Measurements from ENCODE around the gene COX7C.
"Not testable (repeated sequence)": the region's sequence is repeated elsewhere in the genome, so short reads cannot be mapped to it uniquely, and the experiment has no call there.

COX7C gene

DNA sequence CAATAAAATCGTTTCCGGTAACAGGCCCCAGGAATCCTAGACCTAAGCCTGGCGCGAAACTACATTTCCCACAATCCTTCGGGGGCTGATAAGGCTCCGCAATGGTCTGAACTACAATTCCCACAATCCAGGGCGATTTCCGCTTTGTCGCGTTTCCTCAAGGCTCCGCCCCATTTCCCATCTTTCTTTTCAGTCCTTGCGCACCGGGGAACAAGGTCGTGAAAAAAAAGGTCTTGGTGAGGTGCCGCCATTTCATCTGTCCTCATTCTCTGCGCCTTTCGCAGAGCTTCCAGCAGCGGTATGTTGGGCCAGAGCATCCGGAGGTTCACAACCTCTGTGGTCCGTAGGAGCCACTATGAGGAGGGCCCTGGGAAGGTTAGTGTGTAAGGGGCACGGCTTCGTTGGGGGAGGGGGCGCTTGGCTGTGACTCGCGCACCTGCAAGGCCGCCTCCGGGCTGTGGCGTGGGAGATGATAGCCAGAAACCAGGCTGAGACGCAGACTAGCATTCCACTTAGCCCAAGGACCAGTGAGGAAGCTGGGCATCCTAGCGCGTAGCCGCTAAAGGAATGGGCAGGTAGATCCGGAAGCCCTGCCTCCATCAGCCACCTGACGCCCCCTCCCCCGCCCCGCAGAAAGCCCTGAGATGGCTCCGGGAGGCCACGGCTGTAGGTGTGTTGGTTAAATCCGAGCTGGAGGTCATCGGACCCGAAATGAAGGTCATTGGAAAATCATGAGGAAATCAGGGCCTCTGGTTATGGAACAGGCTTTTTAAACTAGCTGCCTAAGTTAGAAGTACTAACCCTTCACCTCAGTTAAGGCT is at the start of gene COX7C:
COX7C (plus strand) TSS at position 186 of the 821 bp plus-strand sequence; CDS start at position 301, 115 bp downstream.
- peak; percentile 87 for DNase-seq (ENCODE audit: extremely low read depth, low read depth)
- TF ChIP-seq CTCF (IDR thresholded peaks at IDR 0.05; ENCODE audit: low read depth, low read length), result no peak

DNA sequence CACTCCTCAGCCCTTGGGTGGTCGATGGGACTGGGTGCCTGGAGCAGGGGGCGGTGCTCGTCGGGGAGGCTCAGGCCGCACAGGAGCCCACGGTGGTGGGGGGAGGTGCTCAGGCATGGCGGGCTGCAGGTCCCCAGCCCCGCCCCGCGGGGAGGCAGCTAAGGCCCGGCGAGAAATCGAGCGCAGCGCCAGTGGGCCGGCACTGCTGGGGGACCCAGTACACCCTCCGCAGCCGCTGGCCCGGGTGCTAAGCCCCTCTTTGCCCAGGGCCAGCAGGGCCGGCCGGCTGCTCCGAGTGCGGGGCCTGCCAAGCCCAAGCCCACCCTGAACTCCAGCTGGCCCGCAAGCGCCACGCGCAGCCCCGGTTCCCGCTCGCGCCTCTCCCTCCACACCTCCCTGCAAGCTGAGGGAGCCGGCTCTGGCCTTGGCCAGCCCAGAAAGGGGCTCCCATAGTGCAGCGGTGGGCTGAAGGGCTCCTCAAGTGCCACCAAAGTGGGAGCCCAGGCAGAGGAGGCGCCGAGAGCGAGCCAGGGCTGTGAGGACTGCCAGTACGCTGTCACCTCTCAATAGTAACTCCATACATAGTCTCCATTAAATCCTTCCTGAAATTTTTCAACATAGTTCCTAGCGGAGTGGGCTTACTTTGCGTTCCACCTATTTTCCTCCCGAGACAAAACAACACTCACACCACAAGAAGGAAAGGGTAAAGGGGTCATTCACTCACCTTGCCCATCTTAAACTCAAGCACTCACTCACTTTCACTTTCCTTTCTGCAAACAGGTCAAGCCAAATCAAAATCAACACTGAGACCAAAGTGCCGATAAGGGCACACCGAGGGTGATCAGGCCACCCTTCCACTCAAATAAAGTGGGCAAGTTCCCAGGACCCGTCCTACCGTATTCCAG is 48.0 kb upstream of the COX7C start:
- not testable (repeated sequence) for DNase-seq (ENCODE audit: extremely low read depth, low read depth)

GRCh38 chr5:86570427-86571083 is 47.2 kb upstream of the COX7C start:
- DNase-seq (ENCODE audit: extremely low read depth, low read depth), result no peak
- no peak for TF ChIP-seq CTCF (IDR thresholded peaks at IDR 0.05; ENCODE audit: low read depth, low read length)

GRCh38 chr5:86571109-86571508 is 46.6 kb upstream of the COX7C start:
- DNase-seq (ENCODE audit: extremely low read depth, low read depth), result not testable (repeated sequence)

GRCh38 chr5:86572825-86573517 is 44.8 kb upstream of the COX7C start:
- no peak for DNase-seq (ENCODE audit: extremely low read depth, low read depth)
- no peak for TF ChIP-seq CTCF (IDR thresholded peaks at IDR 0.05; ENCODE audit: low read depth, low read length)

DNA sequence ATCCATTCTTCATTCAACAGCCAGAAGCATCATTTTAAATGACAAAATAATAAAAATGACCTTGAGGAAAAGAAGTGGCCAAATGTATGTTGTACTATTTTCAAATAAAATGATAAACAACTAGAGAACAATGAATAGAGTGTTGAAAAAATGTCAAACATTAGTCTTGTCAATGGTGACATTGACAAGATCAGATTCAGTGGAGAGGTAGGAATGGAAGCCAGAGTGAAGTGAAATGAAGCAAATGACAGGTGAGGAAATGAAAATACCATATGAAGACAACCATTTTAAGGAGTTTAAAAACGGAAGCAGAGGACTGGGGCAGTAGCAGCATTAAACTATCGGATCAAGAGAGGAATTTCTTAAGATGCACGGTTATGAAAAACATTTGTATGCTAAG is 38.2 kb upstream of the COX7C start:
- no peak for TF ChIP-seq CTCF (IDR thresholded peaks at IDR 0.05; ENCODE audit: low read depth, low read length)
- DNase-seq (ENCODE audit: extremely low read depth, low read depth), result no peak

DNA sequence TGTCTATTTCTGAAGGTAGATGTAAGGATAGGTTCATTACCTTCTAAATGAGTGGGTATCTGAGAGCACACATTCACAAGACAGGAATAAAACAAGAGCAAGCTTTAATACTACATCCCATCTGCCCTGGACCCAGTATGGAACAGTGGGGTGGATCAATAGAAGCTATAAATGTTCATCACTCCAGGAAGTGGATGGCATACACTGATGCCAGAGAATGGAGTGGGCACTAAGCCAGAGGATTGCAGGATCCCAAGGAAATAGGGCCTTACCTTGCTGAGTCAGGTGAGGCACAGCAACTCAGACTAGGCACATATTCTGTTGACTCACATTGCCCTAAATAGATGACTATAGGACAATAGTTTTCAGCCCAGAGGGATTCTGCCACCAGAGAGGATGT is 21.3 kb upstream of the COX7C start:
- TF ChIP-seq CTCF (IDR thresholded peaks at IDR 0.05; ENCODE audit: low read depth, low read length), result no peak
- DNase-seq (ENCODE audit: extremely low read depth, low read depth), result no peak
